Measurements from ENCODE around the gene NTS.

Gene NTS

GRCh38 chr12:85874031-85874461 is at the start of gene NTS:
NTS (plus strand) TSS chr12:85874295; CDS start chr12:85874404, 109 bp downstream.
- no peak for DNase-seq

- DNase-seq, result no peak
These were observed 48.3 kb upstream of the NTS start for GRCh38 chr12:85825746-85826145.

GRCh38 chr12:85828576-85828975 is 45.5 kb upstream of the NTS start:
- no peak for DNase-seq

GRCh38 chr12:85829391-85829790 is 44.7 kb upstream of the NTS start:
- no peak for DNase-seq

- no peak for DNase-seq
These were observed 42.6 kb upstream of the NTS start for GRCh38 chr12:85831327-85831990.

GRCh38 chr12:85833579-85833978 is 40.5 kb upstream of the NTS start:
- no peak for DNase-seq

- no peak for DNase-seq
These were observed 39.7 kb upstream of the NTS start for GRCh38 chr12:85834378-85834777.

- no peak for DNase-seq
These were observed 38.5 kb upstream of the NTS start for GRCh38 chr12:85835426-85836196.

- DNase-seq, result peak; percentile 59
These were observed 37.7 kb upstream of the NTS start, which contains the start of gene RASSF9 for GRCh38 chr12:85836197-85837090. RASSF9 (minus strand) TSS chr12:85836409; CDS start chr12:85836201, 208 bp downstream.

GRCh38 chr12:85843606-85844310 is 30.3 kb upstream of the NTS start:
- no peak for DNase-seq

- DNase-seq, result no peak
These were observed 24.8 kb upstream of the NTS start for GRCh38 chr12:85849344-85849743.

GRCh38 chr12:85855305-85855704 is 18.8 kb upstream of the NTS start:
- DNase-seq, result no peak

- no peak for DNase-seq
These were observed 17.1 kb upstream of the NTS start for GRCh38 chr12:85856966-85857365.

- DNase-seq, result no peak
These were observed 8.2 kb upstream of the NTS start for GRCh38 chr12:85865890-85866289.

GRCh38 chr12:85866986-85867776 is 6.9 kb upstream of the NTS start:
- DNase-seq, result no peak

GRCh38 chr12:85872497-85873091 is 1.5 kb upstream of the NTS start:
- DNase-seq, result no peak

GRCh38 chr12:85877459-85877858 is 3.4 kb downstream of the NTS start:
- DNase-seq, result no peak

GRCh38 chr12:85883763-85884162 is 9.7 kb downstream of the NTS start:
- DNase-seq, result no peak

- no peak for DNase-seq
These were observed 20.6 kb downstream of the NTS start for GRCh38 chr12:85894653-85895052.

- no peak for DNase-seq
These were observed 46.3 kb downstream of the NTS start for GRCh38 chr12:85920324-85920947.

Measured in left hindlimb (tissue), 1 donor.